ENCODE measurements around the gene MFSD6. TPM values are rescaled to one million over a fixed set of nuclear protein-coding genes. Genes with fewer than 3 reads are reported as not detected.

The MFSD6 gene
- total RNA-seq, 1 donor from 2014 or later = 0.37 TPM

GRCh38 chr2:190382851-190383250 lies 25.3 kb upstream of the MFSD6 start:
- TF ChIP-seq EZH2phosphoT487 (IDR thresholded peaks at IDR 0.05) (no peak), CTCF (IDR thresholded peaks at IDR 0.05) (peak; percentile 50), EZH2 (IDR thresholded peaks at IDR 0.05) (no peak)
- Histone ChIP-seq H3K4me1 (no peaks in the 10 kb centered on the region), H4K20me1 (ENCODE audit: low read depth) (no peaks in the 10 kb centered on the region), H3K36me3 (no peaks in the 10 kb centered on the region), H3K4me3 (no peak overlapping the region), H3F3A (ENCODE audit: low read depth) (no peaks in the 10 kb centered on the region), H2AFZ (replicated peaks) (peak overlapping the region; percentile 65), H3K27ac (no peak overlapping the region), H3K27me3 (no peaks in the 10 kb centered on the region), H3K79me2 (ENCODE audit: low read depth) (no peaks in the 10 kb centered on the region), H3K9ac (no peak overlapping the region), H3K9me3 (ENCODE audit: low read depth) (no peaks in the 10 kb centered on the region), H3K4me2 (no peak overlapping the region)
- H3K4me3 Mint-ChIP-seq = no peak overlapping the region
- no peak overlapping the region for H3K27ac Mint-ChIP-seq
- no peaks in the 10 kb centered on the region for H3K27me3 Mint-ChIP-seq (ENCODE audit: insufficient read depth, low read depth)
- peak; percentile 39 for DNase-seq (ENCODE audit: low spot score)
- H3K9me3 Mint-ChIP-seq = no peaks in the 10 kb centered on the region
- no peaks in the 10 kb centered on the region for H3K36me3 Mint-ChIP-seq
- no peaks in the 10 kb centered on the region for H3K4me1 Mint-ChIP-seq

GRCh38 chr2:190387422-190387821 lies 20.7 kb upstream of the MFSD6 start:
- Histone ChIP-seq H3K27me3 (no peaks in the 10 kb centered on the region), H3K36me3 (no peaks in the 10 kb centered on the region), H3K9me3 (ENCODE audit: low read depth) (no peaks in the 10 kb centered on the region), H3K4me1 (no peaks in the 10 kb centered on the region), H3K27ac (no peak overlapping the region), H4K20me1 (ENCODE audit: low read depth) (no peaks in the 10 kb centered on the region), H3K4me3 (no peak overlapping the region), H3F3A (ENCODE audit: low read depth) (no peaks in the 10 kb centered on the region), H3K9ac (no peak overlapping the region), H3K79me2 (ENCODE audit: low read depth) (no peaks in the 10 kb centered on the region), H3K4me2 (no peak overlapping the region), H2AFZ (replicated peaks) (no peak overlapping the region)
- DNase-seq (ENCODE audit: low spot score) = no peak
- Mint-ChIP-seq H3K36me3 (no peaks in the 10 kb centered on the region), H3K27ac (no peak overlapping the region), H3K9me3 (no peaks in the 10 kb centered on the region), H3K27me3 (ENCODE audit: insufficient read depth, low read depth) (no peaks in the 10 kb centered on the region), H3K4me1 (no peaks in the 10 kb centered on the region), H3K4me3 (no peak overlapping the region)
- no peak for TF ChIP-seq EZH2 (IDR thresholded peaks at IDR 0.05)
- no peak for TF ChIP-seq CTCF (IDR thresholded peaks at IDR 0.05)
- TF ChIP-seq EZH2phosphoT487 (IDR thresholded peaks at IDR 0.05) = no peak

- H3K9me3 Mint-ChIP-seq = no peaks in the 10 kb centered on the region
- H3K27ac Mint-ChIP-seq = no peak overlapping the region
These were observed 11.9 kb upstream of the MFSD6 start for GRCh38 chr2:190396271-190396670.

More at GRCh38 chr2:190396271-190396670, 11.9 kb upstream of the MFSD6 start:
- Histone ChIP-seq H3K79me2 (ENCODE audit: low read depth) (no peaks in the 10 kb centered on the region), H3K4me2 (no peak overlapping the region), H3K36me3 (no peaks in the 10 kb centered on the region), H3F3A (ENCODE audit: low read depth) (no peaks in the 10 kb centered on the region), H3K27ac (no peak overlapping the region), H3K4me1 (no peaks in the 10 kb centered on the region), H3K27me3 (peaks cover 15% of the 10 kb centered on the region), H4K20me1 (ENCODE audit: low read depth) (no peaks in the 10 kb centered on the region), H3K4me3 (no peak overlapping the region), H3K9me3 (ENCODE audit: low read depth) (no peaks in the 10 kb centered on the region), H2AFZ (replicated peaks) (no peak overlapping the region), H3K9ac (no peak overlapping the region)
- TF ChIP-seq EZH2 (IDR thresholded peaks at IDR 0.05) (no peak), CTCF (IDR thresholded peaks at IDR 0.05) (no peak), EZH2phosphoT487 (IDR thresholded peaks at IDR 0.05) (no peak)
- Mint-ChIP-seq H3K36me3 (no peaks in the 10 kb centered on the region), H3K27me3 (ENCODE audit: insufficient read depth, low read depth) (no peaks in the 10 kb centered on the region), H3K4me1 (no peaks in the 10 kb centered on the region), H3K4me3 (no peak overlapping the region)
- no peak for DNase-seq (ENCODE audit: low spot score)
